HG02970 (cell line): ENCODE measurements around the gene LRRC37A3.
A peak's percentile ranks its signal among the peaks of the same experiment; 100 is the strongest.
"Not testable (repeated sequence)": the region's sequence is repeated elsewhere in the genome, so short reads cannot be mapped to it uniquely, and the experiment has no call there.

Experiments
- ATAC-seq: cut with Tn5 transposase; IDR thresholded peaks from one replicate; pipeline ENCODE4 v1.9.1; 2021; ENCODE audit warnings: mild to moderate bottlenecking, moderate library complexity, moderate number of reproducible peaks; ENCODE audit not compliant: unreplicated experiment, low FRiP score

The LRRC37A3 gene

GRCh38 chr17:64837018-64837761, 82.1 kb downstream of the LRRC37A3 start:
- peak; percentile 97 for ATAC-seq

- peak; percentile 37 for ATAC-seq
Observed at GRCh38 chr17:64836623-64837017, 82.7 kb downstream of the LRRC37A3 start.

GRCh38 chr17:64834060-64834459, 85.2 kb downstream of the LRRC37A3 start:
- not testable (repeated sequence) for ATAC-seq

GRCh38 chr17:64830631-64831040, 88.6 kb downstream of the LRRC37A3 start:
- not testable (repeated sequence) for ATAC-seq

- not testable (repeated sequence) for ATAC-seq
Observed at GRCh38 chr17:64829824-64830630, 89.3 kb downstream of the LRRC37A3 start.

GRCh38 chr17:64829068-64829467, 90.2 kb downstream of the LRRC37A3 start:
- ATAC-seq, result not testable (repeated sequence)

- not testable (repeated sequence) for ATAC-seq
Observed at GRCh38 chr17:64818904-64819303, 100.4 kb downstream of the LRRC37A3 start.

- not testable (repeated sequence) for ATAC-seq
Observed at GRCh38 chr17:64815833-64816198, 103.5 kb downstream of the LRRC37A3 start.

GRCh38 chr17:64814993-64815832, 104.1 kb downstream of the LRRC37A3 start:
- ATAC-seq, result not testable (repeated sequence)

GRCh38 chr17:64808178-64808977, 110.9 kb downstream of the LRRC37A3 start:
- peak; percentile 85 for ATAC-seq
